Subcutaneous abdominal adipose tissue (tissue), 5 donors: ENCODE data around the gene SEPTIN8.

Experiments
- H3K27ac ChIP-seq: one replicate; pipeline ENCODE4 v1.7.0; 2013; ENCODE audit warnings: low read depth, mild to moderate bottlenecking, inconsistent platforms, low read length, moderate library complexity
- H3K27me3 ChIP-seq, 5 donors: one replicate each; pipeline ENCODE4 v1.7.0; 2013; ENCODE audit warnings: low read length in 5 of 5, inconsistent platforms in 1 of 5; ENCODE audit not compliant: control insufficient read depth in 5 of 5, insufficient read depth in 4 of 5
- H3K36me3 ChIP-seq, 5 donors: one replicate each; pipeline ENCODE4 v1.7.0; 2013; ENCODE audit warnings: low read length in 5 of 5; ENCODE audit not compliant: control insufficient read depth in 5 of 5, insufficient read depth in 5 of 5
- H3K4me1 ChIP-seq, 5 donors: one replicate each; pipeline ENCODE4 v1.7.0; 2013; ENCODE audit warnings: low read length in 5 of 5, mild to moderate bottlenecking in 3 of 5, moderate library complexity in 1 of 5; ENCODE audit not compliant: control insufficient read depth in 5 of 5, insufficient read depth in 5 of 5
- H3K4me3 ChIP-seq, 5 donors: one replicate each; pipeline ENCODE4 v1.7.0; 2013; ENCODE audit warnings: low read length in 5 of 5, low read depth in 1 of 5
- H3K9ac ChIP-seq, 5 donors: one replicate each; pipeline ENCODE4 v1.7.0; 2013; ENCODE audit warnings: low read length in 5 of 5, mild to moderate bottlenecking in 4 of 5, moderate library complexity in 3 of 5
- H3K9me3 ChIP-seq, 5 donors: one replicate each; pipeline ENCODE4 v1.7.0; 2013; ENCODE audit warnings: low read length in 5 of 5; ENCODE audit not compliant: control insufficient read depth in 5 of 5
- donor health status: healthy.
- donor health status: healthy.
- donor health status: healthy.
- donor health status: healthy.
- donor health status: healthy.

Gene SEPTIN8

DNA sequence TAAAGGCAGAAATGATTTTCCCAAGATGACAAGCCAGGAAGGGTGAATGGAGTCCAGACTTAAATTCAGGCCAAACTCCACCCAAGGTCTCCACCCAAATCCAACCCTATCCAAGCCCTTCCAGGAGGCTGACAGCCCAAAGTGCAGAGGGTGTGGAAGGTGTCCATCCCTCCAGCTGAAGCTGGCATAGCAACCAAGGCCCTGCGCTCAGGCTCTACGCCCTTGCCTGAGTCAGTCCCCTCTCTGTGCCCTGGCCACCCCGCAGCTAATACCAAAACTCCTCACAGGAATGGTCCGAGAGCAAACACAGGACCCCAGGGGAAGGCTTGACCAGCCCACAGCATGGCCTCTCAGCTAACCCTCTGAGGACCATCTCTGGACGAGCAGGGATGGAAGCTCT is 2.1 kb downstream of the SEPTIN8 start:
- Histone ChIP-seq H3K27me3 (no peaks in the 10 kb centered on the region), H3K4me3 (peak overlapping the region in 1 of 5 donors; percentile 2), H3K9me3 (no peaks in the 10 kb centered on the region), H3K4me1 (peaks cover 6 to 70% (median 64%) of the 10 kb centered on the region in 5 donors), H3K36me3 (no peaks in the 10 kb centered on the region), H3K9ac (peak overlapping the region in 1 of 5 donors; percentile 71), H3K27ac (peak overlapping the region; percentile 62)

- Histone ChIP-seq H3K9ac (peak overlapping the region in 1 of 5 donors; percentile 17), H3K4me3 (peak overlapping the region in 1 of 5 donors; percentile 31), H3K27me3 (no peaks in the 10 kb centered on the region), H3K36me3 (no peaks in the 10 kb centered on the region), H3K9me3 (no peaks in the 10 kb centered on the region), H3K27ac (no peak overlapping the region), H3K4me1 (peaks cover 6 to 70% (median 64%) of the 10 kb centered on the region in 5 donors)
Measured at GRCh38 chr5:132774406-132774805, 2.6 kb downstream of the SEPTIN8 start.

GRCh38 chr5:132773601-132774355 is 3.3 kb downstream of the SEPTIN8 start:
- H3K9me3 ChIP-seq = no peaks in the 10 kb centered on the region
- no peak overlapping the region for H3K9ac ChIP-seq
- peaks cover 6 to 70% (median 64%) of the 10 kb centered on the region in 5 donors for H3K4me1 ChIP-seq
- H3K27me3 ChIP-seq = no peaks in the 10 kb centered on the region
- no peak overlapping the region for H3K4me3 ChIP-seq
- no peak overlapping the region for H3K27ac ChIP-seq
- H3K36me3 ChIP-seq = no peaks in the 10 kb centered on the region

GRCh38 chr5:132773114-132773513 is 3.9 kb downstream of the SEPTIN8 start:
- no peak overlapping the region for H3K27ac ChIP-seq
- no peak overlapping the region for H3K4me3 ChIP-seq
- no peak overlapping the region for H3K9ac ChIP-seq
- H3K36me3 ChIP-seq = no peaks in the 10 kb centered on the region
- no peaks in the 10 kb centered on the region for H3K27me3 ChIP-seq
- peaks cover 6 to 73% (median 67%) of the 10 kb centered on the region in 5 donors for H3K4me1 ChIP-seq
- H3K9me3 ChIP-seq = no peaks in the 10 kb centered on the region

DNA sequence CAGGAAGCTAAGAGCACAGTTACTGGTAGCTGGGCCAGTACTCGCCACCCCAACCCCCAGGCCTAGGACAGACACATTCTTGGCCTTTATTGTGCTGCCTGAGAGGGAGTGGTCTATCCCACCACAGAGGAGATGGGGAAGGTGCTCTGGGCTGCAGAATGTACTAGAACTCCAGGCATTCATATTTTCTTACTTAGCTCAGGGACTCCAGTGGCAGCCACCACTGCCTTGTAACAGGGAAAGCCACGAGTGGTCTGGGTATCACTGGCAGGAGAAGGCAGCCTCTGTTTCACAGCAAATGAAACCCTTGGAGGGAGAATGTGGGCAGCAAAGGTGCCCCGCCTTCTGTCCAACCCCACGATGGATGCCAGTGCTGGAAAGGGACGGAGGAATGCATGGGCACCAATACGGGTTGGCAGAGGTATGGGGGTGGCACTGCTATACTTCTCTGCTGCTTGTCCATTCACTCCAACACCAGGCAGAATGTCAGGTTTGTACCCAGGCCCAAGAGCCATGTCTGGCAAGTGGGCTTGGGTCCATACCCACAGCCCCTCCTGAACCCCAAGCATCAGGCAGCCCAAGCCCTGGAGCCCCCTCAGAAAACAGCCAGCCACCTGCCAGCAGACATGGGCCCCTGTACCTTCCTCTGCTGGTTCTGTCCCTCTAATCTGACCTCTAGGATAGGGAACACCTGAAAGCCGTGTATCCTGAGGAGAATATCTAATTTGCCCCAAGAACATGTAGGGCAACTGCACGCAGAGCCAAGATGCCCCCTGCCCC is 4.6 kb downstream of the SEPTIN8 start:
- Histone ChIP-seq H3K9me3 (no peaks in the 10 kb centered on the region), H3K4me3 (no peak overlapping the region), H3K4me1 (peaks cover 8 to 73% (median 67%) of the 10 kb centered on the region in 5 donors), H3K9ac (no peak overlapping the region), H3K36me3 (no peaks in the 10 kb centered on the region), H3K27me3 (no peaks in the 10 kb centered on the region), H3K27ac (no peak overlapping the region)

GRCh38 chr5:132771503-132771998 is 5.5 kb downstream of the SEPTIN8 start:
- H3K9ac ChIP-seq = no peak overlapping the region

GRCh38 chr5:132770476-132771159 is 6.4 kb downstream of the SEPTIN8 start:
- H3K9me3 ChIP-seq = no peaks in the 10 kb centered on the region
- H3K4me3 ChIP-seq = no peak overlapping the region
- H3K27me3 ChIP-seq = no peaks in the 10 kb centered on the region
- peaks cover 8 to 71% (median 67%) of the 10 kb centered on the region in 5 donors for H3K4me1 ChIP-seq
- H3K27ac ChIP-seq = no peak overlapping the region
- H3K36me3 ChIP-seq = no peaks in the 10 kb centered on the region
- H3K9ac ChIP-seq = no peak overlapping the region

More at GRCh38 chr5:132771503-132771998, 5.5 kb downstream of the SEPTIN8 start:
- H3K27me3 ChIP-seq = no peaks in the 10 kb centered on the region
- no peaks in the 10 kb centered on the region for H3K9me3 ChIP-seq
- H3K4me1 ChIP-seq = peaks cover 8 to 77% (median 71%) of the 10 kb centered on the region in 5 donors
- no peaks in the 10 kb centered on the region for H3K36me3 ChIP-seq
- H3K4me3 ChIP-seq = no peak overlapping the region
- H3K27ac ChIP-seq = no peak overlapping the region

DNA sequence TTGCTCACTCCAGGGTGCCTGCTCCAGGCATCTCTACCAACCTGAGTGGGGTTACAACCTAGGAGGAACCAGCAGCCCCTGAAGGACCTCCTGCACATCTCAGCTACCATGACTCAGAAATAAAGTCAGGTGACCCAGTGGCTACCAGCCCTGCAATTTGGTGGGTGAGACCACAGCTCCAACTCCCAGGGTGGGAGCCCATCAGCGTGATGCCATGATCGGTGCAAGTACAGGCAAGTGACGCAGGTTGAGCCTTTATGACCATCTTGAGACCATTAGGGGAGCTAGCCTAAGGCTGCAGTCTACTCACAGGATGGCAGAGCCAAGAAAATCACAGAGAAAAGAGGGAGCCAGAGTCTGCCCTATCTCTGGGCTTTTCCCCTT is 8.6 kb downstream of the SEPTIN8 start:
- no peak overlapping the region for H3K27ac ChIP-seq
- no peaks in the 10 kb centered on the region for H3K9me3 ChIP-seq
- H3K4me1 ChIP-seq = peaks cover 2 to 57% (median 55%) of the 10 kb centered on the region in 5 donors
- no peaks in the 10 kb centered on the region for H3K27me3 ChIP-seq
- H3K4me3 ChIP-seq = no peak overlapping the region
- peaks cover 0 to 19% (median 18%) of the 10 kb centered on the region in 5 donors for H3K36me3 ChIP-seq
- H3K9ac ChIP-seq = no peak overlapping the region

GRCh38 chr5:132767150-132767549 is 9.9 kb downstream of the SEPTIN8 start:
- no peaks in the 10 kb centered on the region for H3K27me3 ChIP-seq
- H3K4me1 ChIP-seq = peaks cover 2 to 50% (median 42%) of the 10 kb centered on the region in 5 donors
- H3K9me3 ChIP-seq = no peaks in the 10 kb centered on the region
- H3K9ac ChIP-seq = no peak overlapping the region
- H3K27ac ChIP-seq = no peak overlapping the region
- H3K4me3 ChIP-seq = no peak overlapping the region
- H3K36me3 ChIP-seq = peaks cover 0 to 31% (median 30%) of the 10 kb centered on the region in 5 donors

GRCh38 chr5:132766806-132767055 is 10.3 kb downstream of the SEPTIN8 start:
- Histone ChIP-seq H3K36me3 (peaks cover 0 to 35% (median 32%) of the 10 kb centered on the region in 5 donors), H3K4me1 (peaks cover 2 to 45% (median 38%) of the 10 kb centered on the region in 5 donors), H3K27me3 (no peaks in the 10 kb centered on the region), H3K9ac (no peak overlapping the region), H3K9me3 (no peaks in the 10 kb centered on the region), H3K4me3 (no peak overlapping the region), H3K27ac (no peak overlapping the region)
